NCI-H1417 treated with DMSO at 0.1 percent for 48 hours (cell line): ENCODE measurements around the gene NDUFB6.
"Not testable (repeated sequence)": the region's sequence is repeated elsewhere in the genome, so short reads cannot be mapped to it uniquely, and the experiment has no call there.

Experiments used
- DNase-seq: peaks from one replicate; lab custom pipeline; 2025; lab: John Stamatoyannopoulos, UW

The NDUFB6 gene

GRCh38 chr9:32524558-32524891 is 48.4 kb downstream of the NDUFB6 start:
- DNase-seq: not testable (repeated sequence)

DNA sequence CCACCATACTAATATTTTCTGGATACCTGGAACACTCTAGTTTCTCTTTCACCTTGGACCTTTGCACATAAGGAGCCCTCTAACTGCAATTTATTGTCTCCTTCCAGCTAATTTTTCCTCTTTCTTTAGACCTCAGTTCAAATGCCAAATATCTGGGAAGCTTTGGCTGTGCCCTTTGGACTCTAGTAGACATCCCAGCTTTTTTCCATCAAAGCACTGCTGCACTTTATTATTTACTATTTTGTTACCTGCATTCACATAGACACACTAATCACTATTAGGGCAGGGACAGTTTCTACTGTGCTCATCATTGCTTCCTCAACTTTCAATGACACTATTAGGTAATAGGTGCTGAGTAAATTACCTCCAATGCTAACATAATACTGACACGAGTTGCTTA is 49.0 kb downstream of the NDUFB6 start:
- no peak for DNase-seq

- DNase-seq: no peak
Measured at GRCh38 chr9:32518276-32518675, 54.7 kb downstream of the NDUFB6 start.

GRCh38 chr9:32516241-32516640 is 56.7 kb downstream of the NDUFB6 start:
- DNase-seq: no peak

DNA sequence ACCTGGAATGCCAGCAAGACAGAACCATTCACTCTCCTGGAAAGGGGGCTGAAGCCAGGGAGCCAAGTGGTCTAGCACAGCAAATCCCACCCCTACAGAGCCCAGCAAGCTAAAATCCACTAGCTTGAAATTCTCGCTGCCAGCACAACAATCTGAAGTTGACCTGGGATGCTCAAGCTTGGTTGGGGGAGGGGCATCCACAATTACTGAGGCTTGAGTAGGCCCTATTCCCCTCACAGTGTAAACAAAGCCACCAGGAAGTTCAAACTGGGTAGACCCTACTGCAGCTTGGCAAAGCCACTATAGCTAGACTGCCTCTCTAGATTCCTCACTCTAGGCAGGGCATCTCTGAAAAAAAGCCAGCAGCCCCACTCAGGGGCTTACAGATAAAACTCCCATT is 64.2 kb downstream of the NDUFB6 start:
- DNase-seq: no peak

- no peak for DNase-seq
Measured at GRCh38 chr9:32503008-32503407, 70.0 kb downstream of the NDUFB6 start.
